ENCODE data around the gene PDE4D. TPM values are rescaled to one million over a fixed set of nuclear protein-coding genes. Genes with fewer than 3 reads are reported as not detected.
A peak's percentile ranks its signal among the peaks of the same experiment; 100 is the strongest.

PDE4D gene
- total RNA-seq, 1 experiment from 2014 or later = 11.6 TPM

GRCh38 chr5:59713498-59713844 is 180.1 kb downstream of the PDE4D start:
- intact Hi-C loops (cut with micrococcal nuclease; ENCODE audit: unreplicated experiment) = no loop called here
- no peak overlapping the region for H3K4me3 Mint-ChIP-seq (ENCODE audit: low read depth, unreplicated experiment)
- CTCF ChIA-PET = no interaction called here
- DNase-seq = no peak
- BruUV-seq (replicated peaks) = no TSS peak
- H3K27ac Mint-ChIP-seq (ENCODE audit: unreplicated experiment) = no peak overlapping the region
- no peaks in the 10 kb centered on the region for H3K27me3 Mint-ChIP-seq (ENCODE audit: unreplicated experiment)
- H3K4me1 Mint-ChIP-seq (ENCODE audit: low read depth, unreplicated experiment) = peaks cover 8% of the 10 kb centered on the region
- no peak for TF ChIP-seq CTCF (IDR thresholded peaks at IDR 0.05; ENCODE audit: unreplicated experiment)
- H3K36me3 Mint-ChIP-seq (ENCODE audit: insufficient read depth, unreplicated experiment) = no peaks in the 10 kb centered on the region
- H3K9me3 Mint-ChIP-seq (ENCODE audit: low read depth, unreplicated experiment) = peaks cover 2% of the 10 kb centered on the region

DNA sequence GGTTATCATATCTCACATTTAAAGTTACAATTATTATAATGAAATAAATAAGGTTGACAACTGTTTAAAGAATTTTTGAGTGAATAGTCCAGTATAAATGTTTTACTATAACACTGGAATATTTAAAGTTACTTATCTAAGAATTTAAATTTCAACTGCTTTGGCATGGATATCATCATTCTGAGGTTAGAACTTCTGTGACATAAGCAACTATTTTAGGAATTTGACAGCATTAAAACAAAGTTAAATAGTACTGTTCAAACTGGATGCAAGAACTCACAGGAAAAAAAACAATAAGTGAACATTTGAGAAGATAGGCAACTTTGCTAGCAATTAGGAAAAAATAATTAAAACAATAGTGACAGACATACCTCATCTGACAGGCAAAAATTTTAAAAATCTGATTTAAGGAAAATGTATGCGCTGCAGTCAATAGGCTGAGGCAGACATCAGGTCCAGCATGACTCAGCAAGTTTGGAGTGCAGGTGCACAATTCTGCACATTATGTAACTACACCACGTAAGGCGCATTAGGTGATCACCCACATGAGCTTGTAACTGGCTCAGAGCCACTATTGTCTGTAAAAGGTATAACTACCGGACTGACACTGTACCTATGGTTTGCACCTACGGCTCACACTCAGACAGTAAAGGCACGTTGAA is 180.6 kb downstream of the PDE4D start:
- H3K4me3 Mint-ChIP-seq (ENCODE audit: low read depth, unreplicated experiment) = no peak overlapping the region
- no peak for DNase-seq
- intact Hi-C loops (cut with micrococcal nuclease; ENCODE audit: unreplicated experiment) = no loop called here
- peaks cover 2% of the 10 kb centered on the region for H3K9me3 Mint-ChIP-seq (ENCODE audit: low read depth, unreplicated experiment)
- peaks cover 8% of the 10 kb centered on the region for H3K4me1 Mint-ChIP-seq (ENCODE audit: low read depth, unreplicated experiment)
- no peaks in the 10 kb centered on the region for H3K36me3 Mint-ChIP-seq (ENCODE audit: insufficient read depth, unreplicated experiment)
- no peak for TF ChIP-seq CTCF (IDR thresholded peaks at IDR 0.05; ENCODE audit: unreplicated experiment)
- BruUV-seq (replicated peaks) = no TSS peak
- no peak overlapping the region for H3K27ac Mint-ChIP-seq (ENCODE audit: unreplicated experiment)
- no peaks in the 10 kb centered on the region for H3K27me3 Mint-ChIP-seq (ENCODE audit: unreplicated experiment)
- CTCF ChIA-PET = no interaction called here

- intact Hi-C loops (cut with micrococcal nuclease; ENCODE audit: unreplicated experiment) = no loop called here
- CTCF ChIA-PET = no interaction called here
- Mint-ChIP-seq H3K9me3 (ENCODE audit: low read depth, unreplicated experiment) (peaks cover 2% of the 10 kb centered on the region), H3K4me1 (ENCODE audit: low read depth, unreplicated experiment) (peaks cover 8% of the 10 kb centered on the region), H3K27ac (ENCODE audit: unreplicated experiment) (no peak overlapping the region), H3K27me3 (ENCODE audit: unreplicated experiment) (no peaks in the 10 kb centered on the region), H3K36me3 (ENCODE audit: insufficient read depth, unreplicated experiment) (no peaks in the 10 kb centered on the region), H3K4me3 (ENCODE audit: low read depth, unreplicated experiment) (no peak overlapping the region)
- DNase-seq = no peak
- TF ChIP-seq CTCF (IDR thresholded peaks at IDR 0.05; ENCODE audit: unreplicated experiment) = no peak
- no TSS peak for BruUV-seq (replicated peaks)
These were observed 182.2 kb downstream of the PDE4D start for GRCh38 chr5:59711310-59711709.

DNA sequence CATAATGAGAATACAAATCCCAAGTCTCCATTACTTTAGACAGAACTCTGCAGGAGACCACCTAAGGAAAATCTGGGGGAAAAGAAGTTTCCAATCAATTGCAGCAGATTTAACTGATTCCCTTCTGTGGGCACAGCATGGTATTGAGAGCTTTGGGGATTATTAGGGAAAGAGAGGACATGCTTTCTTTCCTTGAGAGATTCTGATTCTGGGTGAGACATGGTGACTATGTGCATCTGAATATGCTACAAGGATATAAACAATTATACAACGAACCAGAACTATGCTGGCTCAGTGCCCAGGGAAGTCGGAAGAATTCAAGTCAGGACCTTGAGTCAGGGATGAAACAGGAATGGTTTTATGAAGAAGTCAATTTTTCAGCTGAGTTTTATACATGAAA is 183.7 kb downstream of the PDE4D start:
- intact Hi-C loops (cut with micrococcal nuclease; ENCODE audit: unreplicated experiment) = no loop called here
- no peak for TF ChIP-seq CTCF (IDR thresholded peaks at IDR 0.05; ENCODE audit: unreplicated experiment)
- DNase-seq = peak; percentile 10
- Mint-ChIP-seq H3K36me3 (ENCODE audit: insufficient read depth, unreplicated experiment) (no peaks in the 10 kb centered on the region), H3K9me3 (ENCODE audit: low read depth, unreplicated experiment) (peaks cover 2% of the 10 kb centered on the region), H3K4me3 (ENCODE audit: low read depth, unreplicated experiment) (no peak overlapping the region), H3K27me3 (ENCODE audit: unreplicated experiment) (no peaks in the 10 kb centered on the region), H3K27ac (ENCODE audit: unreplicated experiment) (no peak overlapping the region), H3K4me1 (ENCODE audit: low read depth, unreplicated experiment) (peaks cover 8% of the 10 kb centered on the region)
- no TSS peak for BruUV-seq (replicated peaks)
- CTCF ChIA-PET = no interaction called here

Measured in Calu3 (cell line).